ENCODE measurements around the gene SNX24. TPM values are rescaled to one million over a fixed set of nuclear protein-coding genes. Genes with fewer than 3 reads are reported as not detected.

SNX24 gene
- total RNA-seq, 2 donors from 2014 or later: 15.6 to 34.2 TPM

GRCh38 chr5:122880170-122880689, 34.8 kb downstream of the SNX24 start:
- no peak for TF ChIP-seq CTCF (IDR thresholded peaks at IDR 0.05)
- H3K9me3 ChIP-seq: no peaks in the 10 kb centered on the region
- ATAC-seq (ENCODE audit: insufficient number of reproducible peaks, low FRiP score, low read depth) (no peak), DNase-seq (ENCODE audit: low spot score) (no peak)
- no peak overlapping the region for H3K27ac ChIP-seq
- H3K4me3 ChIP-seq: no peak overlapping the region
- H3K36me3 ChIP-seq: no peaks in the 10 kb centered on the region
- no peaks in the 10 kb centered on the region for H3K27me3 ChIP-seq (replicated peaks; ENCODE audit: insufficient read depth)
- H3K4me1 ChIP-seq (ENCODE audit: control insufficient read depth in 1 of 2, low read depth in 2 of 2): peaks cover 6 to 13% of the 10 kb centered on the region in 2 donors

GRCh38 chr5:122880749-122881148, 35.3 kb downstream of the SNX24 start:
- no peaks in the 10 kb centered on the region for H3K9me3 ChIP-seq
- ATAC-seq (ENCODE audit: insufficient number of reproducible peaks, low FRiP score, low read depth): no peak
- H3K27me3 ChIP-seq (replicated peaks; ENCODE audit: insufficient read depth): no peaks in the 10 kb centered on the region

GRCh38 chr5:122882831-122883230, 37.4 kb downstream of the SNX24 start:
- Histone ChIP-seq H3K36me3 (no peaks in the 10 kb centered on the region), H3K9me3 (no peaks in the 10 kb centered on the region), H3K27ac (no peak overlapping the region), H3K27me3 (replicated peaks; ENCODE audit: insufficient read depth) (no peaks in the 10 kb centered on the region), H3K4me3 (no peak overlapping the region), H3K4me1 (ENCODE audit: control insufficient read depth in 1 of 2, low read depth in 2 of 2) (peaks cover 6 to 13% of the 10 kb centered on the region in 2 donors)
- TF ChIP-seq CTCF (IDR thresholded peaks at IDR 0.05): no peak
- ATAC-seq (ENCODE audit: insufficient number of reproducible peaks, low FRiP score, low read depth) (no peak), DNase-seq (ENCODE audit: low spot score) (no peak)

More at GRCh38 chr5:122880749-122881148, 35.3 kb downstream of the SNX24 start:
- Histone ChIP-seq H3K36me3 (no peaks in the 10 kb centered on the region), H3K4me1 (ENCODE audit: control insufficient read depth in 1 of 2, low read depth in 2 of 2) (peaks cover 6 to 13% of the 10 kb centered on the region in 2 donors), H3K27ac (no peak overlapping the region), H3K4me3 (no peak overlapping the region)
- no peak for DNase-seq (ENCODE audit: low spot score)
- TF ChIP-seq CTCF (IDR thresholded peaks at IDR 0.05): no peak

GRCh38 chr5:122885045-122885517, 39.7 kb downstream of the SNX24 start:
- Histone ChIP-seq H3K9me3 (no peaks in the 10 kb centered on the region), H3K4me3 (no peak overlapping the region), H3K4me1 (ENCODE audit: control insufficient read depth in 1 of 2, low read depth in 2 of 2) (peaks cover 6 to 13% of the 10 kb centered on the region in 2 donors), H3K27ac (no peak overlapping the region), H3K27me3 (replicated peaks; ENCODE audit: insufficient read depth) (no peaks in the 10 kb centered on the region), H3K36me3 (no peaks in the 10 kb centered on the region)
- TF ChIP-seq CTCF (IDR thresholded peaks at IDR 0.05): no peak
- ATAC-seq (ENCODE audit: insufficient number of reproducible peaks, low FRiP score, low read depth) (no peak), DNase-seq (ENCODE audit: low spot score) (no peak)

- ATAC-seq (ENCODE audit: insufficient number of reproducible peaks, low FRiP score, low read depth) (no peak), DNase-seq (ENCODE audit: low spot score) (no peak)
- H3K4me3 ChIP-seq: no peak overlapping the region
- TF ChIP-seq CTCF (IDR thresholded peaks at IDR 0.05): no peak
- peaks cover 10 to 13% of the 10 kb centered on the region in 2 donors for H3K4me1 ChIP-seq (ENCODE audit: control insufficient read depth in 1 of 2, low read depth in 2 of 2)
- no peaks in the 10 kb centered on the region for H3K36me3 ChIP-seq
- H3K27ac ChIP-seq: no peak overlapping the region
- H3K9me3 ChIP-seq: no peaks in the 10 kb centered on the region
- no peaks in the 10 kb centered on the region for H3K27me3 ChIP-seq (replicated peaks; ENCODE audit: insufficient read depth)
These were observed 40.5 kb downstream of the SNX24 start for GRCh38 chr5:122885891-122886290.

Measured in thoracic aorta (tissue), 2 donors.